Measurements from ENCODE around the gene ADGRL3.

Gene ADGRL3

DNA sequence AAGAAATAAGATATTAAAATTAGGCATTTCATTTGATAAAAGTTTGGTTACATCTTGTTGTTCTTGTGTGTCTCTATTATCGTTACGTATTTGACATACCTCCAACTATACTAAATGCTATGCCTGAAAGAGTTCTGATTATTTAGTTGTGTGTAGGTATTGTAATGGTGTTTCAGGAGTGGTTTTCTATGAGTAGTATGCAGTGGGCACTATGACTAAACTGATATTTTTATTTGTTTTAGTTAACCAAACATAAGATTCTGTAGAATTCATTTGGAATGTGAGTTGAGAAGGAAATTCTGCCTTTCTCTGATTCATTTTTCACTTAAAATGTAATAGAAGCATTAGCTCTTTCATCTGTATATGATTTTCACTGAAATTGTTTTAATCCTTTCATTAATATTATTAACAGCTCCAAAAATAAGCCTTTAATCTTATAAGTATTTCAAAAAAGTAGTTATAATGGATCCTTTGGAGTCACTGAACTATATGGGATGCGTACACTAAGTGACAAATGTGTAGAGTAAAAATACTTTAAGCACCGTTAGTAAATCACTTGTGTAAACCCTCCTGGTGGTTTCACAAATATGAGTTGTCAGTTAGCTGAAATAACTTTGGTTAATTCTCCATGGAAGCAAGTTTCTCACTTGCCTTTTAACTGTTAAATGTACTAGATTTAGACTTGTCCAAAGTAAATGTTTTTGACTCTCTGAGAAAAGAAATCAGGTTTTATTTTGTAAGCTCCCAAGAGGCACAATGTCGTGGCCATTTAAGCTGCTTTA, 388.7 kb downstream of the ADGRL3 start:
- Histone ChIP-seq H3K4me3 (ENCODE audit: low read depth in 1 of 2, low read length in 2 of 2) (no peak overlapping the region), H3K9ac (ENCODE audit: low read depth, low read length) (no peak overlapping the region), H3K27ac (ENCODE audit: low read length) (no peak overlapping the region), H3K36me3 (ENCODE audit: insufficient read depth, low read length) (no peaks in the 10 kb centered on the region), H3K27me3 (ENCODE audit: insufficient read depth, low read length, poor library complexity) (no peaks in the 10 kb centered on the region), H3K4me1 (ENCODE audit: insufficient read depth, low read length) (no peaks in the 10 kb centered on the region), H4K20me1 (ENCODE audit: insufficient read depth, low read length) (no peaks in the 10 kb centered on the region), H3K4me2 (ENCODE audit: insufficient read depth, low read length) (no peak overlapping the region), H3K9me3 (ENCODE audit: insufficient read depth, low read length, severe bottlenecking) (no peaks in the 10 kb centered on the region), H3K79me2 (ENCODE audit: insufficient read depth, low read length) (no peaks in the 10 kb centered on the region), H2AFZ (ENCODE audit: low read depth, low read length) (no peak overlapping the region)
- TF ChIP-seq EZH2 (IDR thresholded peaks at IDR 0.05; ENCODE audit: borderline replicate concordance, low read depth, low read length, severe bottlenecking) (no peak), CTCF (IDR thresholded peaks at IDR 0.05; ENCODE audit: borderline replicate concordance, extremely low read depth, low read length, poor library complexity, severe bottlenecking) (no peak)
- ATAC-seq (ENCODE audit: insufficient read depth, low read depth) (no peak), DNase-seq (no peak)

GRCh38 chr4:61590881-61591280, 390.8 kb downstream of the ADGRL3 start:
- H3K4me2 ChIP-seq (ENCODE audit: insufficient read depth, low read length): no peak overlapping the region
- no peak overlapping the region for H3K27ac ChIP-seq (ENCODE audit: low read length)
- no peaks in the 10 kb centered on the region for H3K36me3 ChIP-seq (ENCODE audit: insufficient read depth, low read length)
- ATAC-seq (ENCODE audit: insufficient read depth, low read depth) (no peak), DNase-seq (no peak)
- no peaks in the 10 kb centered on the region for H3K79me2 ChIP-seq (ENCODE audit: insufficient read depth, low read length)
- no peaks in the 10 kb centered on the region for H3K9me3 ChIP-seq (ENCODE audit: insufficient read depth, low read length, severe bottlenecking)
- no peaks in the 10 kb centered on the region for H3K27me3 ChIP-seq (ENCODE audit: insufficient read depth, low read length, poor library complexity)
- H3K9ac ChIP-seq (ENCODE audit: low read depth, low read length): no peak overlapping the region
- no peak for TF ChIP-seq EZH2 (IDR thresholded peaks at IDR 0.05; ENCODE audit: borderline replicate concordance, low read depth, low read length, severe bottlenecking)
- no peak for TF ChIP-seq CTCF (IDR thresholded peaks at IDR 0.05; ENCODE audit: borderline replicate concordance, extremely low read depth, low read length, poor library complexity, severe bottlenecking)
- no peak overlapping the region for H2AFZ ChIP-seq (ENCODE audit: low read depth, low read length)
- no peaks in the 10 kb centered on the region for H3K4me1 ChIP-seq (ENCODE audit: insufficient read depth, low read length)
- no peak overlapping the region for H3K4me3 ChIP-seq (ENCODE audit: low read depth in 1 of 2, low read length in 2 of 2)
- no peaks in the 10 kb centered on the region for H4K20me1 ChIP-seq (ENCODE audit: insufficient read depth, low read length)

- H3K27ac ChIP-seq (ENCODE audit: low read length): no peak overlapping the region
- no peaks in the 10 kb centered on the region for H3K27me3 ChIP-seq (ENCODE audit: insufficient read depth, low read length, poor library complexity)
- no peaks in the 10 kb centered on the region for H4K20me1 ChIP-seq (ENCODE audit: insufficient read depth, low read length)
- no peaks in the 10 kb centered on the region for H3K9me3 ChIP-seq (ENCODE audit: insufficient read depth, low read length, severe bottlenecking)
- H2AFZ ChIP-seq (ENCODE audit: low read depth, low read length): no peak overlapping the region
- no peaks in the 10 kb centered on the region for H3K36me3 ChIP-seq (ENCODE audit: insufficient read depth, low read length)
- H3K4me1 ChIP-seq (ENCODE audit: insufficient read depth, low read length): no peaks in the 10 kb centered on the region
- ATAC-seq (ENCODE audit: insufficient read depth, low read depth): no peak
- H3K9ac ChIP-seq (ENCODE audit: low read depth, low read length): no peak overlapping the region
- TF ChIP-seq CTCF (IDR thresholded peaks at IDR 0.05; ENCODE audit: borderline replicate concordance, extremely low read depth, low read length, poor library complexity, severe bottlenecking) (no peak), EZH2 (IDR thresholded peaks at IDR 0.05; ENCODE audit: borderline replicate concordance, low read depth, low read length, severe bottlenecking) (no peak)
- H3K79me2 ChIP-seq (ENCODE audit: insufficient read depth, low read length): no peaks in the 10 kb centered on the region
- no peak for DNase-seq
- no peak overlapping the region for H3K4me2 ChIP-seq (ENCODE audit: insufficient read depth, low read length)
- no peak overlapping the region for H3K4me3 ChIP-seq (ENCODE audit: low read depth in 1 of 2, low read length in 2 of 2)
Measured at GRCh38 chr4:61596606-61597340, 396.6 kb downstream of the ADGRL3 start.
